Neural cell (in vitro differentiated cells): ENCODE measurements around the gene ARNT2. TPM values are rescaled to one million over a fixed set of nuclear protein-coding genes. Genes with fewer than 3 reads are reported as not detected.

ENCODE experiments used
- H2AFZ ChIP-seq: fragments of 200-600, 300-800 bp; sonication (generic), shearing (Covaris generic); 2 replicates; pipeline ENCODE4 v1.6.0; 2014; ENCODE audit warnings: low read depth, mild to moderate bottlenecking, antibody characterized with exemption, low read length, moderate library complexity
- H3F3A ChIP-seq: fragments of 200-600 bp; shearing (Covaris generic); 2 replicates; pipeline ENCODE4 v1.6.1; 2016; ENCODE audit warnings: mild to moderate bottlenecking, moderate library complexity, mixed read lengths, antibody characterized with exemption, low read length; ENCODE audit not compliant: insufficient read depth, poor library complexity, severe bottlenecking
- H3K27ac ChIP-seq: fragments of 200-600, 300-800 bp; sonication (generic), shearing (Covaris generic); 2 replicates; pipeline ENCODE4 v1.5.1; 2014; ENCODE audit warnings: mild to moderate bottlenecking, low read length, moderate library complexity
- H3K27me3 ChIP-seq: fragments of 300-800, 200-600 bp; sonication (generic), shearing (Covaris generic); 2 replicates; pipeline ENCODE4 v1.6.0; 2014; ENCODE audit warnings: mild to moderate bottlenecking, low read depth, low read length, moderate library complexity; ENCODE audit not compliant: insufficient read depth
- H3K36me3 ChIP-seq: fragments of 300-800, 200-600 bp; sonication (generic), shearing (Covaris generic); 2 replicates; pipeline ENCODE4 v1.5.1; 2014; ENCODE audit warnings: mild to moderate bottlenecking, antibody characterized with exemption, low read length, moderate library complexity; ENCODE audit not compliant: insufficient read depth
- H3K4me2 ChIP-seq: fragments of 300-800, 200-600 bp; sonication (generic), shearing (Covaris generic); 2 replicates; pipeline ENCODE4 v1.6.0; 2014; ENCODE audit warnings: mild to moderate bottlenecking, low read length
- H3K4me3 ChIP-seq: fragments of 300-800, 200-600 bp; sonication (generic), shearing (Covaris generic); 2 replicates; pipeline ENCODE4 v1.5.1; 2014; ENCODE audit warnings: mild to moderate bottlenecking, low read length, moderate library complexity
- H3K79me2 ChIP-seq: fragments of 200-600 bp; shearing (Covaris generic); replicated peaks from 2 replicates; pipeline ENCODE4 v1.6.0; 2014; ENCODE audit warnings: mild to moderate bottlenecking, low read length, moderate library complexity; ENCODE audit not compliant: insufficient read depth
- H3K9ac ChIP-seq: fragments of 300-800, 200-600 bp; sonication (generic), shearing (Covaris generic); 2 replicates; pipeline ENCODE4 v1.6.1; 2016; ENCODE audit warnings: mild to moderate bottlenecking, low read length, mixed read lengths
- H3K9me2 ChIP-seq: fragments of 200-600 bp; shearing (Covaris generic); 2 replicates; pipeline ENCODE4 v1.6.1; 2016; ENCODE audit warnings: mild to moderate bottlenecking, low read length, mixed read lengths; ENCODE audit not compliant: insufficient read depth
- H3K9me3 ChIP-seq: fragments of 200-600, 300-800 bp; sonication (generic), shearing (Covaris generic); 2 replicates; pipeline ENCODE4 v1.6.1; 2016; ENCODE audit warnings: mild to moderate bottlenecking, mixed run types, low read length, moderate library complexity, mixed read lengths
- H4K20me1 ChIP-seq: fragments of 200-600 bp; shearing (Covaris generic); 2 replicates; pipeline ENCODE4 v1.6.1; 2016; ENCODE audit warnings: mild to moderate bottlenecking, mixed run types; ENCODE audit not compliant: insufficient read depth
- EP300 ChIP-seq: fragments of 450-650 bp; conservative IDR thresholded peaks from 2 replicates; pipeline ENCODE4 v1.6.1; 2014; ENCODE audit warnings: antibody characterized with exemption, mild to moderate bottlenecking, moderate library complexity; ENCODE audit not compliant: poor library complexity, severe bottlenecking
- EZH2 ChIP-seq: fragments of 200-600, 300-800 bp; shearing (Covaris generic), sonication (generic); IDR thresholded peaks from 2 replicates; pipeline ENCODE4 v1.6.1; 2014; ENCODE audit warnings: antibody characterized with exemption, low read length, borderline replicate concordance, mild to moderate bottlenecking; ENCODE audit not compliant: insufficient read depth, poor library complexity, severe bottlenecking
- MXI1 ChIP-seq: fragments of 450-650 bp; conservative IDR thresholded peaks from 2 replicates; pipeline ENCODE4 v1.6.1; 2014; ENCODE audit warnings: antibody characterized with exemption, mild to moderate bottlenecking; ENCODE audit not compliant: poor library complexity, severe bottlenecking
- POLR2AphosphoS5 ChIP-seq: IDR thresholded peaks from 2 replicates; pipeline ENCODE4 v1.6.1; 2012
- RAD21 ChIP-seq: fragments of 450-650 bp; conservative IDR thresholded peaks from 2 replicates; pipeline ENCODE4 v1.6.1; 2014; ENCODE audit warnings: antibody characterized with exemption, mild to moderate bottlenecking, moderate library complexity
- SMC3 ChIP-seq: fragments of 450-650 bp; conservative IDR thresholded peaks from 2 replicates; pipeline ENCODE4 v1.6.1; 2014; ENCODE audit warnings: antibody characterized with exemption, mild to moderate bottlenecking, moderate library complexity; ENCODE audit not compliant: poor library complexity
- TAF1 ChIP-seq: IDR thresholded peaks from 2 replicates; pipeline ENCODE4 v1.6.1; 2012; ENCODE audit warnings: low read depth
- polyA plus RNA-seq: library from polyadenylated mRNA; depleted of rRNA; stranded (reverse); fragments of >200 nt; gene quantifications from 2 replicates; pipeline ENCODE4 v1.2.3, GENCODE V29; 2014
- TF ChIP-seq, protein P1 (sequence below): fragments of 450-650 bp; IDR thresholded peaks from 2 replicates; pipeline ENCODE4 v1.5.1; 2014; ENCODE audit warnings: antibody characterized with exemption, mild to moderate bottlenecking, moderate library complexity; ENCODE audit not compliant: poor library complexity, severe bottlenecking
- TF ChIP-seq, protein P2 (sequence below): IDR thresholded peaks from 2 replicates; pipeline ENCODE4 v1.6.1; 2012; ENCODE audit warnings: borderline replicate concordance

Gene ARNT2
- polyA plus RNA-seq, 1 donor from 2014 or later = 41.2 TPM

DNA sequence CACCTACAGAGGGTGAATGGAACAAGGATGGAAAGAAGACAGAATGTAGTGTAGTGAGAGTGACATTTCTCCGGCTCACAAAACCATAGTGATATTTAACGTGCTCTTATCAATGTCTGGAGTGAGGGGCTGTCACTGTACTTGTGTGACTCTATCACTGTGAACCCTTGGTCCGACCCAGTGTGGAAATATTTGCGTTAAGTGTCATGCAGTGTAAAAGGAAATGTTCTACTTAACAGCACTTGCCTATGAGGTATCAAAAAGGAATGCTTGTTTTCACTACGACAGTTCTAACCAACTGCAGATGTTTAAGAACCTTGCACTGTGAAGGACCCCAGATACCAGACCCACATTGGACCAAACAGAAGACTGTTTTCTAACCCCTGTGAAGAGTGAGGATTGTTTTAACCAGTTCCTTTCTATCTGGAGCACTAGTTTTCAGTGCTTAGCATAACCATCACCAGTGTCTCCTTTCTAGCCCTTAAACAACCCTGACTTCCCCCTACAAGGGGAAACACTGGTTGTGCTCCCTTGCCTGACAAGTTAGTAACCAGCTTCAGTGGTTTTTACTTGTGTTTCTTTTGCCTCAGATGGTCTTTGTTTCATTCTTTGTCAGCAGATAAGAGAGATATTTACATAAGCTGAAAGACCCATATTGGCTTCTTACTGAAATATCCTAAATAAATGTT, 146.2 kb downstream of the ARNT2 start:
- Histone ChIP-seq H3K4me3 (no peak overlapping the region), H4K20me1 (no peaks in the 10 kb centered on the region), H3K9ac (no peak overlapping the region), H3K9me3 (no peaks in the 10 kb centered on the region), H3K9me2 (no peaks in the 10 kb centered on the region), H3K4me2 (no peak overlapping the region), H3K79me2 (no peaks in the 10 kb centered on the region), H3K36me3 (peaks cover 18% of the 10 kb centered on the region), H3F3A (no peaks in the 10 kb centered on the region), H3K27me3 (no peaks in the 10 kb centered on the region), H2AFZ (no peak overlapping the region), H3K27ac (no peak overlapping the region)
- TF ChIP-seq, protein P1, sequence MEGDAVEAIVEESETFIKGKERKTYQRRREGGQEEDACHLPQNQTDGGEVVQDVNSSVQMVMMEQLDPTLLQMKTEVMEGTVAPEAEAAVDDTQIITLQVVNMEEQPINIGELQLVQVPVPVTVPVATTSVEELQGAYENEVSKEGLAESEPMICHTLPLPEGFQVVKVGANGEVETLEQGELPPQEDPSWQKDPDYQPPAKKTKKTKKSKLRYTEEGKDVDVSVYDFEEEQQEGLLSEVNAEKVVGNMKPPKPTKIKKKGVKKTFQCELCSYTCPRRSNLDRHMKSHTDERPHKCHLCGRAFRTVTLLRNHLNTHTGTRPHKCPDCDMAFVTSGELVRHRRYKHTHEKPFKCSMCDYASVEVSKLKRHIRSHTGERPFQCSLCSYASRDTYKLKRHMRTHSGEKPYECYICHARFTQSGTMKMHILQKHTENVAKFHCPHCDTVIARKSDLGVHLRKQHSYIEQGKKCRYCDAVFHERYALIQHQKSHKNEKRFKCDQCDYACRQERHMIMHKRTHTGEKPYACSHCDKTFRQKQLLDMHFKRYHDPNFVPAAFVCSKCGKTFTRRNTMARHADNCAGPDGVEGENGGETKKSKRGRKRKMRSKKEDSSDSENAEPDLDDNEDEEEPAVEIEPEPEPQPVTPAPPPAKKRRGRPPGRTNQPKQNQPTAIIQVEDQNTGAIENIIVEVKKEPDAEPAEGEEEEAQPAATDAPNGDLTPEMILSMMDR = no peak
- TF ChIP-seq POLR2AphosphoS5 = no peak
- TF ChIP-seq MXI1 = no peak
- TF ChIP-seq SMC3 = no peak
- no peak for TF ChIP-seq RAD21
- TF ChIP-seq EZH2 = no peak
- TF ChIP-seq, protein P2, sequence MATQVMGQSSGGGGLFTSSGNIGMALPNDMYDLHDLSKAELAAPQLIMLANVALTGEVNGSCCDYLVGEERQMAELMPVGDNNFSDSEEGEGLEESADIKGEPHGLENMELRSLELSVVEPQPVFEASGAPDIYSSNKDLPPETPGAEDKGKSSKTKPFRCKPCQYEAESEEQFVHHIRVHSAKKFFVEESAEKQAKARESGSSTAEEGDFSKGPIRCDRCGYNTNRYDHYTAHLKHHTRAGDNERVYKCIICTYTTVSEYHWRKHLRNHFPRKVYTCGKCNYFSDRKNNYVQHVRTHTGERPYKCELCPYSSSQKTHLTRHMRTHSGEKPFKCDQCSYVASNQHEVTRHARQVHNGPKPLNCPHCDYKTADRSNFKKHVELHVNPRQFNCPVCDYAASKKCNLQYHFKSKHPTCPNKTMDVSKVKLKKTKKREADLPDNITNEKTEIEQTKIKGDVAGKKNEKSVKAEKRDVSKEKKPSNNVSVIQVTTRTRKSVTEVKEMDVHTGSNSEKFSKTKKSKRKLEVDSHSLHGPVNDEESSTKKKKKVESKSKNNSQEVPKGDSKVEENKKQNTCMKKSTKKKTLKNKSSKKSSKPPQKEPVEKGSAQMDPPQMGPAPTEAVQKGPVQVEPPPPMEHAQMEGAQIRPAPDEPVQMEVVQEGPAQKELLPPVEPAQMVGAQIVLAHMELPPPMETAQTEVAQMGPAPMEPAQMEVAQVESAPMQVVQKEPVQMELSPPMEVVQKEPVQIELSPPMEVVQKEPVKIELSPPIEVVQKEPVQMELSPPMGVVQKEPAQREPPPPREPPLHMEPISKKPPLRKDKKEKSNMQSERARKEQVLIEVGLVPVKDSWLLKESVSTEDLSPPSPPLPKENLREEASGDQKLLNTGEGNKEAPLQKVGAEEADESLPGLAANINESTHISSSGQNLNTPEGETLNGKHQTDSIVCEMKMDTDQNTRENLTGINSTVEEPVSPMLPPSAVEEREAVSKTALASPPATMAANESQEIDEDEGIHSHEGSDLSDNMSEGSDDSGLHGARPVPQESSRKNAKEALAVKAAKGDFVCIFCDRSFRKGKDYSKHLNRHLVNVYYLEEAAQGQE = no peak
- no peak for TF ChIP-seq TAF1
- no peak for TF ChIP-seq EP300

- Histone ChIP-seq H3K36me3 (peaks cover 18% of the 10 kb centered on the region), H3K4me2 (no peak overlapping the region), H2AFZ (no peak overlapping the region), H3K4me3 (no peak overlapping the region), H4K20me1 (no peaks in the 10 kb centered on the region), H3F3A (no peaks in the 10 kb centered on the region), H3K9ac (no peak overlapping the region), H3K9me2 (no peaks in the 10 kb centered on the region), H3K27me3 (no peaks in the 10 kb centered on the region), H3K9me3 (no peaks in the 10 kb centered on the region), H3K27ac (no peak overlapping the region), H3K79me2 (no peaks in the 10 kb centered on the region)
- TF ChIP-seq MXI1 (no peak), SMC3 (no peak), RAD21 (no peak), POLR2AphosphoS5 (no peak), TAF1 (no peak), EZH2 (no peak), EP300 (no peak)
- TF ChIP-seq, protein P2 = no peak
- TF ChIP-seq, protein P1 = no peak
These were observed 146.7 kb downstream of the ARNT2 start for GRCh38 chr15:80550908-80551260.
